T follicular helper cell (primary cell): ENCODE data around the gene NCKAP5L.

Source experiments
- DNase-seq: peaks from one replicate; pipeline ENCODE4 v3.0.0-alpha.2; 2020; ENCODE audit warnings: low read depth

Gene NCKAP5L

GRCh38 chr12:49824416-49824815 lies 3.8 kb downstream of the NCKAP5L start:
- no peak for DNase-seq

DNA sequence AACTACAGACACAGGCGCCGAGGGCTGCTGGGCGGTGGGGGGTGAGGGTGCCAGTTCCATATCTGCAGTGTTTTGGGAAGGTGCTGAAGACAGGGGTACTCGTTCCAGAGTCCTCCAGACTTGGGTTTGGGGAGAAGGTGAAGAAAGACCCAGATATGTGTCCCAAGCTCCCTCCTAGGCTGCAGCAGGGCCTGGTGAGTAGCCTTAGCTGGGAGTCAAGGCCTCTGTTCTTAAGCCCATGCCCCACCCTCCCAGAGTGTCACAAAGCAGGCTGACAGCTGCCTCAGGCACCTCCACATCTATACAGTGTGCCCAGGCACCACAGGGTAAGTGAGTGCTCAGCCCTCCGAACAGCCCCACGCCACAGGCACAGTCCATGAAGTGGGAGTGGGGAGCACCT lies 4.3 kb downstream of the NCKAP5L start:
- no peak for DNase-seq

GRCh38 chr12:49823350-49823749 lies 4.9 kb downstream of the NCKAP5L start:
- no peak for DNase-seq

- DNase-seq: no peak
Measured at GRCh38 chr12:49821373-49822287, 6.6 kb downstream of the NCKAP5L start.

DNA sequence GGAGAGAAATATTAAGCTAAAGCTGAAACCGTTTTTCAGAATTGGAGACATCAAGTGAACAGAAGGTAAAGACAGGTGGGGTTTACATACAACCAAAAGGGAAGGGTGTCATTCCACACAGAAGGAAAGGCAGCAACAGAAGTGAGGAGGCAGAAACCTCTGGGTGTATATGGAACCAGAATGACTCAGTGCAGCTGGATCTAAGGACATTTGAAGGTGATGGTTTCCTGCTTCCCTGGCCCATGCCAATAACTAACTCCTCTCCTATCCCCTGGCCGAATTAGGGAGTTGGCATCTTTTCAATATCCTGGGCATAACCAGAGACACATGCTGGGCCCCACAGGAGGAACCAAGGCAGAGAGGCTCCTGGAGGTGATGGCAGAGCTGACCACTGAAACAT lies 8.4 kb downstream of the NCKAP5L start:
- DNase-seq: no peak

DNA sequence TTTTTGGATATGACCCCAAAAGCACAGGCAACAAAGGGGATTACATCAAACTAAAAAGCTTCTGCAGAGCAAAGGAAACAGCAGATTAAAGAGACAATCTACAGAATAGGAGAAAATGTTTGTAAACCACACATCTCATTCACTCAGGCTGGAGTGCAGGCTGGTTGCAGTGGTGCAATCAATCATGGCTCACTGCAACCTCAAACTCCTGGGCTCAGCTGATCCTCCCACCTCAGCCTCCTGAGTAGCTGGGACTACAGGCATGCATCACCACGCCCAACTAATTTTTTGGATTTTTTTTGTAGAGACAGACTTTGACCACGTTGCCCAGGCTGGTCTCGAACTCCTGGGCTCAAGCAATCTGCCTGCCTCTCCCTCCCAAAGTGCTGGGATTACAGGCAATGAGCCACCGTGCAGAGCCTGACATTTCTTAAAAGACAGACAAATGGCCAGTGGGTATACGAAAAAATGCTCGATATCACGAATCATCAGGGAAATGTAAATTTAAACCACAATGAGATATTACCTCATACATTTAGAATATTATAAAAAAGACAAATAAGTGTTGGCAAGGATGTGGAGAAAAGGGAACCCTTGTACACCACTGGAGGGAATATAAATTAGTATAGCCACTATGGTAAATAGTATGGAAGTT lies 9.8 kb downstream of the NCKAP5L start:
- no peak for DNase-seq

GRCh38 chr12:49813131-49813530 lies 15.1 kb downstream of the NCKAP5L start:
- no peak for DNase-seq

- DNase-seq: no peak
Measured at GRCh38 chr12:49811961-49812401, 16.2 kb downstream of the NCKAP5L start.

- no peak for DNase-seq
Measured at GRCh38 chr12:49811136-49811535, 17.1 kb downstream of the NCKAP5L start.

GRCh38 chr12:49809906-49810389 lies 18.3 kb downstream of the NCKAP5L start:
- no peak for DNase-seq

GRCh38 chr12:49809381-49809905 lies 18.8 kb downstream of the NCKAP5L start:
- no peak for DNase-seq

GRCh38 chr12:49808686-49809380 lies 19.4 kb downstream of the NCKAP5L start:
- no peak for DNase-seq

- DNase-seq: no peak
Measured at GRCh38 chr12:49807991-49808580, 20.1 kb downstream of the NCKAP5L start.

DNA sequence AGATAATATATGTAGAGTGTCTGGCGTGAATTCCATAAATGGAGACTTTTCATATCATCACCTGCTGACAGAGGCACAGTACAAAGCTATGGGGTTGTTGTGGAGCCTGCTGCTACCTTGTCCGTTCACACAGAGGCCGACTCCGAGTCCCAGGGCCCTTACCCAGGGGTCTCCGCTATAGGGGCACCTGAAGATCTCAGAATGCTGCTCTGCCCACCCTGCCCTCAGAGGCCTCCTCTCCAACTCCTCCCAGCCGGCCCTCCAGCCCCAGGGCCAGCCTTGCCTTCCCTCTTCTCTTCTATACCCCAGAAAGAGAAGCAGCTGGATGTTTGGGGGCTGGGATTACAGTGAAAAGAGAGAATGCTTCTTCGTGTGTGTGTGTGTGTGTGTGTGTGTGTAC lies 21.3 kb downstream of the NCKAP5L start:
- no peak for DNase-seq

DNA sequence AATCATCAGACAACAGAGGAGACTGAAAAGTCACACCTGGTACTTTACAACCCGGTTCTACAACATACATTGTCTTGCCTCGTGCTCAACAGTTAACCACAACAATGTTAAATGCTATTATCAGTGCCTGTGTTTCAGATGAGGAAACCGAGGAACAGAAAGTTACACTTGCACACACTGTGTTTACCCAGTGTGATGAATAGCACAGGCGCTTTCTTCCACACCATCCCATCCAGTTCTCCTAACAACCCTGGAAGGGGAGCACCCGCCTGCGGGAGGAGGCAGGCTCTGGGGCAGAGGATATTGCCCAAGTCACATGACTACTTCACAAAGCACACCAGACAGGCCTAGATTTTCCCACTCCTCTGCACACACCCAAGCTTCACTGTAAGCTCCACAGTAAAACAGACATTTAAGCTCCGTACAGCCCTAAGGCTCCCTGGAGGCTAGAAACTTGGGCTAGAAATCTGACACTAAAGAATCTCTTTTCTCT lies 21.8 kb downstream of the NCKAP5L start:
- no peak for DNase-seq

GRCh38 chr12:49805409-49805808 lies 22.8 kb downstream of the NCKAP5L start:
- DNase-seq: no peak

GRCh38 chr12:49804821-49805220 lies 23.4 kb downstream of the NCKAP5L start:
- no peak for DNase-seq

GRCh38 chr12:49803693-49804450 lies 24.3 kb downstream of the NCKAP5L start:
- no peak for DNase-seq

- DNase-seq: no peak
Measured at GRCh38 chr12:49801141-49802063, 26.8 kb downstream of the NCKAP5L start.
